GM13977 (cell line): ENCODE data around the gene GTF3C1.
"Not testable (repeated sequence)": the region's sequence is repeated elsewhere in the genome, so short reads cannot be mapped to it uniquely, and the experiment has no call there.

ENCODE experiments used
- DNase-seq: peaks from one replicate; pipeline ENCODE4 v3.0.0; 2012; ENCODE audit warnings: low spot score
- in situ Hi-C: fragments of 300-500 bp; cut with MboI; formaldehyde crosslinking; loops from one replicate; pipeline ENCODE4 v1.12.0; 2022; ENCODE audit warnings: low sequenced_read_pairs, low pct_unique_long_range_greater_than_20kb, mixed read lengths, inconsistent platforms; ENCODE audit not compliant: unreplicated experiment
- TF ChIP-seq, protein P1 (sequence below): IDR thresholded peaks from 2 replicates; pipeline ENCODE4 v1.5.1; 2012; ENCODE audit warnings: mild to moderate bottlenecking, control low read depth; ENCODE audit not compliant: insufficient read depth; ENCODE audit errors: extremely low read depth, missing control alignments

The GTF3C1 gene

DNA sequence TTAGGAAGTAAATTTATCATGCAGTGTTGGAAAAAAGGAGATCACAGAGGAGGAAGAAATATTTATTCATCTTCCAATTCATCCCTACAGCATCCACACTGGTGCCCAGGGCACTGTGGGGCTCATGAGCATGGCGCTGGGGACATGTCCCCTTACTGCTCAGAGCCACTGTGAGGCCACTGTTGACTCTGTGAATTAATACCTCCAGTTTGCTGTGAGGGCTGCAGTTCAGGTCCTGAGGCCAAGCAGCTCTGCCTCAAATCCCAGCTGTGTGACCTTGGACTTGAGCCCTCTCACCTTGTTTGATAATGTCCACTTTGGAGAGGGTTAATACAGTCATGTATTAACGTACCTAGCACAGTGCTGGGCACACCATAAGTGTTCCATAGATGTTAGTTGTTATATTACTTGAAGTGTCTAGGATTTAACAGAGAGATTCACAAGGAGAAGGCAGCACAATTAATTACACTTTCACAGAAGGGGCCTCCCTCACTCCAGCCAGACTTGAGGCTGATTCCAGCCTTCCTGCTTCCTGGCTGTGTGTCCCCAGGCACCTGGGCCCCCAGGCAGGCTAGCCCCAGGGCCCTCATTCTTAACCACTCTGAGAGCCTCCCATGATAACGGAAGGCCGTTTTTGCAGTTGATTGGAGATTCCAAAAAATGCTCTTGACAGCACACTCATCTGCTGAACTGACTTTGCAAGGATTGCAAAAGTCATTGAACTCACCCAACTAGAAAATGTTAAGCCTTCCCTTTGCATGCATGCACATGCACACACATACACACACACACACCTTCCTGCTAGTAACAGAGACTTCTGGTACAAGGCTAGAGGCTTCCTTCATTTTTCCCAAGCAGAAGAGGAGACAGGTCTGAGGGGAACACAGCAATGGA lies 29.6 kb upstream of the GTF3C1 start:
- TF ChIP-seq, protein P1, sequence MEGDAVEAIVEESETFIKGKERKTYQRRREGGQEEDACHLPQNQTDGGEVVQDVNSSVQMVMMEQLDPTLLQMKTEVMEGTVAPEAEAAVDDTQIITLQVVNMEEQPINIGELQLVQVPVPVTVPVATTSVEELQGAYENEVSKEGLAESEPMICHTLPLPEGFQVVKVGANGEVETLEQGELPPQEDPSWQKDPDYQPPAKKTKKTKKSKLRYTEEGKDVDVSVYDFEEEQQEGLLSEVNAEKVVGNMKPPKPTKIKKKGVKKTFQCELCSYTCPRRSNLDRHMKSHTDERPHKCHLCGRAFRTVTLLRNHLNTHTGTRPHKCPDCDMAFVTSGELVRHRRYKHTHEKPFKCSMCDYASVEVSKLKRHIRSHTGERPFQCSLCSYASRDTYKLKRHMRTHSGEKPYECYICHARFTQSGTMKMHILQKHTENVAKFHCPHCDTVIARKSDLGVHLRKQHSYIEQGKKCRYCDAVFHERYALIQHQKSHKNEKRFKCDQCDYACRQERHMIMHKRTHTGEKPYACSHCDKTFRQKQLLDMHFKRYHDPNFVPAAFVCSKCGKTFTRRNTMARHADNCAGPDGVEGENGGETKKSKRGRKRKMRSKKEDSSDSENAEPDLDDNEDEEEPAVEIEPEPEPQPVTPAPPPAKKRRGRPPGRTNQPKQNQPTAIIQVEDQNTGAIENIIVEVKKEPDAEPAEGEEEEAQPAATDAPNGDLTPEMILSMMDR: no peak
- in situ Hi-C loops: no loop called here
- DNase-seq: no peak

DNA sequence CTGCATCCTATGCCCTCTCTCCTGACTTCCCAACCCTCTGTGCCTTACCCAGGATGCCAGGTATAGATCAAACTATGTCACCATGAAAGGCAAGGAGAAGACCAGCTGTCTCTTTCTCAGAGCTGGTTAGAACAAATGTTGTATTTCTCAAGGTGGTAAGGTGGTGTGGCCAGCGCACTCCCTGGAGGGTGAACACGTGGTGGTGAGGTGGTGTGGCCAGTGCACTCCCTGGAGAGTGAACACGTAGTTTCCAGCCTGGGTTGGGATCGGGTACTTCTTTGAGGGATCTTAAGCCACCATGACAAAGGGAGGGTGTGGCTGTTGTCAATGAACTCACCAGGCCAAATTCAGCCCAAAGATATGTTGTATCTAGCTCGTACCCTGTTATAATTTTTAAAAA lies 27.0 kb upstream of the GTF3C1 start:
- TF ChIP-seq, protein P1: no peak
- in situ Hi-C loops: no loop called here
- no peak for DNase-seq

DNA sequence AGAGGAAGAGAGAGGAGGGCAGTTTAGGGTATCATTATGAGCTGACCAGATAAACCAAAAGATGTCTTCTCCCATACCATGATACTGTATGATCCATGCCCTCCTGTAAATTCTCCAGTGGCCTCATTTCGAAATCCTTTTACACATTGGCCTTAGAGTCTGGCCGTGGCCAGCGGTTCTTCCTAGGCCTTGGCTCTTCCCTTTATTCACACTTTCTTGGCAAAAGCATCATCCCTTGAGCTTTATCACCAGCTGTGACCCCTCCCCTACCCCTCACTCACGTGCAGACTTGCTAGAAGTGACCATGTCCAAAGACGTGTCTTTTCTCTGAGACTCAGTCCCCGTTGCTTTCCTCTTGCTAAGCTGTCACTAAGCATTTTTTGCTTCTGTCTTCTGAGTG lies 23.0 kb upstream of the GTF3C1 start:
- in situ Hi-C loops: no loop called here
- TF ChIP-seq, protein P1: no peak
- no peak for DNase-seq

DNA sequence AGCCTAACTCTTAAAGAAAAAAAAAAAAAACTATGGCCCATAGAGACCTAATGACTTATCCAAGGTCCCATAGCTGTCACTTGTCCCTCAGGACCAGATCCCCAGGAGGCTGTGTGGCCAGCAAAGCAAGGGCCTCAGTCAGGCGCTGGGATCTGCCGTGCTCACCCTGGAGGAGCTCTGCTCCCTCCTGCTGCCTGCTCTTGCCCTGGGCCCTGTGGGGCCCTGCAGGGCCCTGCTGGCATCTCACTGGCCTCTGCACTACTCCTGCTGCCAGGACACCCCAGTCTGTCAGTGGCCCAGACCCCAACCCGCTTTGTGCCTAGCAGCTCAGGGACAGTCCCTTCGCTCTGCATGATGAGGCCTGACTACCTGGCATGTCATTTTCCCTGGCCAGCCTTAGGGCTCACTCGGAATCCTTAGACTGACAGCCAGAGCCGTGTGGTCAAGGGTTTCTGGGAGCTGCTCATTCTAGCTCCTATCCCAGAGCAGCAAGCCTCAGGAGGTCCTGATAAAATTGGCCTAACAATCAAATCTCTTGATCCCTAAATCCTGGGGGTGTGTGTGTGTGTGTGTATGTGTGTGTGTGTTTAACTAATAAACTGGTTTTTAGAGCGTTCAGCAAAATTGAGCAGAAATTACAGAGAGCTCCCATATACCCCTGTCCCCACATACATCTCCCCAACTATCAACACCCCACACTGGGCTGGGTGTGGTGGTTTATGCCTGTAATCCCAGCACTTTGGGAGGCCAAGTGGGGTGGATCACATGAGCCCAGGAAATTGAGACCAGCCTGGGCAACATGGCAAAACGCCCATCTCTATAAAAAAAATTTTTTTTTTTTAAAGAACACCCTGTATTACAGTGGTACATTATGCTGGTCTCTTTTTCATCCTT lies 22.0 kb upstream of the GTF3C1 start:
- DNase-seq: no peak

DNA sequence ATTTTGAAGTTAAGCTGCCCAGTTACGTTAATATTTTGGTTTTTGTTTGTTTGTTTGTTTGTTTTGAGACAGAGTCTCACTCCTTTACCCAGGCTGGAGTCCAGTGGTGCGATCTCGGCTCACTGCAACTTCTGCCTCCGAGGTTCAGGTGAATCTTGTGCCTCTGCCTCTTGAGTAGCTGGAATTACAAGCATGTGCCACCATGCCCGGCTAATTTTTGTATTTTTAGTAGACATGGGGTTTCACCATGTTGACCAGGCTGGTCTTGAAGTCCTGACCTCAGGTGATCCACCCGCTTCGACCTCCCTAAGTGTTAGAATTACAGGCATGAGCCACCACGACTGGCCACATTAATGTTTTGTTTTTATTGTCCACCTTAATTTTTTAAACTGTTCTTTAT lies 21.3 kb upstream of the GTF3C1 start:
- in situ Hi-C loops, DNase-seq: not testable (repeated sequence)

More for the DNA sequence above, 22.0 kb upstream of the GTF3C1 start:
- in situ Hi-C loops: no loop called here
- TF ChIP-seq, protein P1: no peak

DNA sequence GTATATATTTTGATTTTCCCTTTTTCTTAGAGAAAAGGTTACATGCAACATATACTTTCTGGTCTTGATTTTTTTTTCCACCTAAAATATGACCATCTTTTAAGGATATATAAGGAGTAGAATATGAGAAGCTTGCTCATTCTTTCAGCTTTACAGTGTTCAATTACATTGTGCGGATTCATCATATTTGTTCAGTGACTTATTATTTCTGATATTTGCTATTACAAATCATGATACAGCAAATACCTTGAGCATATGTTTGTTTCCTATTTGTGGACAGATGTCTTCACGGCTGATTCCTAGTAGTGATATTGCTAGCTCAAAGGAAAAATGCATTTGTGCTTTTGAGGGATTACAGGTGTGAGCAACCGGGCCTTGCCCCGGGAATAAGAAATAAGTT lies 18.4 kb upstream of the GTF3C1 start:
- no peak for DNase-seq
- in situ Hi-C loops: no loop called here
- TF ChIP-seq, protein P1: no peak
